ENCODE data around the gene ZNF512B.

DNA sequence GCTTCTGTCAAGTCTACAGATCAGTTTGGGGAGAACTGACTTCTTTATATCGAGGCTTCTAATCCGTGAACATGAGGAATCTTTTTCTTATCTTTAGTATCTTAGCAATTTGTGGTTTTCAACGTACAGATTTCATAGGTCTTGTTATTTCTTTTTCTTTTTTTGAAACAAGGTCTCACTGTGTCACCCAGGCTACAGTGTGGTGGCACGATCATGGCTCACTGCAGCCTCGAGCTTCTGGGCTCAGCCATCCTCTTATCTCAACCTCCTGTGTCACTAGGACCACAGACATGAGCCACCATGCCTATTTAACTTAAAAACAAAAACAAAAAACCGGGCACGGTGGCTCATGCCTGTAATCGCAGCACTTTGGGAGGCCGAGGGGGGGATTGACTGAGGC is 45.5 kb downstream of the ZNF512B start:
- TF ChIP-seq CTCF (IDR thresholded peaks at IDR 0.05; ENCODE audit: low read depth, low read length): no peak
- TF ChIP-seq EZH2phosphoT487 (IDR thresholded peaks at IDR 0.05; ENCODE audit: low read depth): no peak

All from OCI-LY3 (cell line).